Measurements from ENCODE around the gene SANBR. TPM values are rescaled to one million over a fixed set of nuclear protein-coding genes. Genes with fewer than 3 reads are reported as not detected.

The SANBR gene
- polyA plus RNA-seq, 3 donors = 13.5 to 21.9 (median 17.2) TPM

- no peak for DNase-seq (ENCODE audit: extremely low read depth in 1 of 11, low read depth in 9 of 11, low spot score in 4 of 11)
These were observed 8.1 kb upstream of the SANBR start for GRCh38 chr2:61057562-61057961.

- DNase-seq (ENCODE audit: extremely low read depth in 1 of 11, low read depth in 9 of 11, low spot score in 4 of 11) = no peak
These were observed 6.3 kb upstream of the SANBR start for GRCh38 chr2:61059382-61059781.

- no peak for DNase-seq (ENCODE audit: extremely low read depth in 1 of 11, low read depth in 9 of 11, low spot score in 4 of 11)
These were observed 8.4 kb downstream of the SANBR start for GRCh38 chr2:61074100-61074499.

- DNase-seq (ENCODE audit: extremely low read depth in 1 of 11, low read depth in 9 of 11, low spot score in 4 of 11) = no peak
These were observed 20.2 kb downstream of the SANBR start for GRCh38 chr2:61085883-61086282.

GRCh38 chr2:61089797-61090196 is 24.1 kb downstream of the SANBR start:
- DNase-seq (ENCODE audit: extremely low read depth in 1 of 11, low read depth in 9 of 11, low spot score in 4 of 11) = no peak

GRCh38 chr2:61090386-61090921 is 24.8 kb downstream of the SANBR start:
- DNase-seq (ENCODE audit: extremely low read depth in 1 of 11, low read depth in 9 of 11, low spot score in 4 of 11) = no peak

- DNase-seq (ENCODE audit: extremely low read depth in 1 of 11, low read depth in 9 of 11, low spot score in 4 of 11) = no peak
These were observed 25.8 kb downstream of the SANBR start for GRCh38 chr2:61091485-61091884.

GRCh38 chr2:61096438-61096837 is 30.8 kb downstream of the SANBR start:
- no peak for DNase-seq (ENCODE audit: extremely low read depth in 1 of 11, low read depth in 9 of 11, low spot score in 4 of 11)

GRCh38 chr2:61100801-61101200 is 35.1 kb downstream of the SANBR start:
- DNase-seq (ENCODE audit: extremely low read depth in 1 of 11, low read depth in 9 of 11, low spot score in 4 of 11) = no peak

GRCh38 chr2:61109291-61109690 is 43.6 kb downstream of the SANBR start:
- DNase-seq (ENCODE audit: extremely low read depth in 1 of 11, low read depth in 9 of 11, low spot score in 4 of 11) = no peak

GRCh38 chr2:61111708-61112107 is 46.0 kb downstream of the SANBR start:
- DNase-seq (ENCODE audit: extremely low read depth in 1 of 11, low read depth in 9 of 11, low spot score in 4 of 11) = no peak

GRCh38 chr2:61114147-61114546 is 48.5 kb downstream of the SANBR start:
- DNase-seq (ENCODE audit: extremely low read depth in 1 of 11, low read depth in 9 of 11, low spot score in 4 of 11) = no peak

Other genes starting within 250 kb of the SANBR start
- gene REL, start 184.3 kb upstream of the SANBR start, polyA plus RNA-seq (ENCODE audit: insufficient read length in 3 of 3) = 10 to 100 TPM in 1 of 3 donors, 1 to 10 TPM in 2; 7.8 to 10.3 (median 8.5) TPM
- gene PEX13, start 48.2 kb upstream of the SANBR start, polyA plus RNA-seq (ENCODE audit: insufficient read length in 3 of 3) = 10 to 100 TPM; 26.1 to 30.9 (median 30.3) TPM
- gene PUS10, start 47.6 kb upstream of the SANBR start, polyA plus RNA-seq (ENCODE audit: insufficient read length in 3 of 3) = 10 to 100 TPM in 2 of 3 donors, 1 to 10 TPM in 1; 8.6 to 13.8 (median 10.8) TPM
- 10 to 100 TPM; 35.9 to 47.5 (median 41.7) TPM for gene C2orf74, start 96.3 kb downstream of the SANBR start, polyA plus RNA-seq (ENCODE audit: insufficient read length in 3 of 3)